H1 (cell line): Measurements from ENCODE around the gene HLA-F. TPM values are rescaled to one million over a fixed set of nuclear protein-coding genes. Genes with fewer than 3 reads are reported as not detected.

Experiments used
- ASH2L ChIP-seq: fragments of 200-600, 300-600 bp; sonication (generic); IDR thresholded peaks from one replicate; pipeline ENCODE4 v1.7.1; 2017; ENCODE audit warnings: low read length
- CHD2 ChIP-seq: IDR thresholded peaks from 2 replicates; pipeline ENCODE4 v1.6.1; 2012; ENCODE audit warnings: low read length, improper control_type of control experiment
- CTBP2 ChIP-seq: IDR thresholded peaks from 2 replicates; pipeline ENCODE4 v1.7.0; 2011; ENCODE audit warnings: borderline replicate concordance, mild to moderate bottlenecking, moderate library complexity, mixed read lengths, low read length; ENCODE audit not compliant: insufficient read depth, insufficient read length
- E2F6 ChIP-seq: IDR thresholded peaks from 2 replicates; pipeline ENCODE4 v1.6.1; 2012; ENCODE audit warnings: inconsistent platforms
- JUND ChIP-seq: IDR thresholded peaks from 2 replicates; pipeline ENCODE4 v1.6.1; 2011; ENCODE audit warnings: mild to moderate bottlenecking, improper control_type of control experiment, low read length
- KDM4A ChIP-seq: IDR thresholded peaks from one replicate; pipeline ENCODE4 v1.7.1; 2012; ENCODE audit warnings: low read depth, mild to moderate bottlenecking, moderate library complexity, low read length, inconsistent platforms; ENCODE audit not compliant: severe bottlenecking
- MAX ChIP-seq: IDR thresholded peaks from 2 replicates; pipeline ENCODE4 v1.6.1; 2012; ENCODE audit warnings: inconsistent platforms
- POLR2A ChIP-seq, 2 experiments: IDR thresholded peaks; 1 replicate in 1 of 2; 2 replicates in 1 of 2; pipeline ENCODE4 v1.6.1; 2011; ENCODE audit warnings: low read depth in 2 of 2, low read length in 2 of 2, mild to moderate bottlenecking in 2 of 2; ENCODE audit errors: control extremely low read depth in 1 of 2
- POU5F1 ChIP-seq: IDR thresholded peaks from 2 replicates; pipeline ENCODE4 v1.6.1; 2011; ENCODE audit warnings: low read depth, mild to moderate bottlenecking, low read length, moderate library complexity
- RBBP5 ChIP-seq: IDR thresholded peaks from 2 replicates; pipeline ENCODE4 v1.7.1; 2012; ENCODE audit warnings: low read depth, mild to moderate bottlenecking, inconsistent platforms, low read length, moderate library complexity, borderline replicate concordance
- RXRA ChIP-seq: IDR thresholded peaks from 2 replicates; pipeline ENCODE4 v1.6.1; 2011; ENCODE audit warnings: low read depth, mild to moderate bottlenecking, low read length, moderate library complexity; ENCODE audit not compliant: insufficient read depth
- SIN3A ChIP-seq, 2 experiments: IDR thresholded peaks in 1 of 2; conservative IDR thresholded peaks in 1 of 2; 2 replicates each; pipeline ENCODE4 v1.6.1; 2011 to 2012; ENCODE audit warnings: low read length in 2 of 2, improper control_type of control experiment in 1 of 2, low read depth in 1 of 2, mild to moderate bottlenecking in 1 of 2
- SP2 ChIP-seq: IDR thresholded peaks from 2 replicates; pipeline ENCODE4 v1.6.1; 2012; ENCODE audit warnings: mild to moderate bottlenecking, low read length, inconsistent platforms
- SUZ12 ChIP-seq: fragments of 200-600 bp; sonication (generic); IDR thresholded peaks from 2 replicates; pipeline ENCODE4 v1.6.1; 2012; ENCODE audit warnings: mild to moderate bottlenecking, inconsistent platforms, low read length, moderate library complexity, mixed read lengths
- TAF1 ChIP-seq: IDR thresholded peaks from 2 replicates; pipeline ENCODE4 v1.6.1; 2011; ENCODE audit warnings: mild to moderate bottlenecking, low read depth, low read length
- TBP ChIP-seq: IDR thresholded peaks from 2 replicates; pipeline ENCODE4 v1.6.1; 2011; ENCODE audit warnings: low read depth, low read length, improper control_type of control experiment
- TCF12 ChIP-seq: IDR thresholded peaks from 2 replicates; pipeline ENCODE4 v1.6.1; 2011; ENCODE audit warnings: low read depth, mild to moderate bottlenecking, low read length
- USF2 ChIP-seq: IDR thresholded peaks from 2 replicates; pipeline ENCODE4 v1.6.1; 2011; ENCODE audit warnings: low read length, improper control_type of control experiment
- YY1 ChIP-seq: IDR thresholded peaks from 2 replicates; pipeline ENCODE4 v1.6.1; 2011; ENCODE audit warnings: low read depth, mild to moderate bottlenecking, low read length
- ZNF274 ChIP-seq: IDR thresholded peaks from 2 replicates; pipeline ENCODE4 v1.7.0; 2012; ENCODE audit warnings: low read length, borderline replicate concordance; ENCODE audit errors: extremely low read depth
- polyA plus RNA-seq, 7 experiments: library from polyadenylated mRNA; depleted of rRNA in 3 of 7; stranded (reverse) in 5 of 7; unstranded in 2 of 7; fragments of >200 nt in 5 of 7; fragments of 200-250 nt in 2 of 7; gene quantifications; 1 replicate in 5 of 7; 2 replicates in 1 of 7; 4 replicates in 1 of 7; pipeline versions ENCODE4 v1.2.1 to v1.2.3, GENCODE V29; 2011 to 2013; ENCODE audit warnings: missing spikeins in 2 of 7, mixed read lengths in 2 of 7
- total RNA-seq: library from RNA; stranded (reverse); fragmentation: NEBNext Ultra II Directional; extraction: Animal tissue kit (Norgen Biotek cat#: 25700); gene quantifications from 2 replicates; pipeline ENCODE4 v1.2.1, GENCODE V29; 2021

Gene HLA-F
- total and polyA plus RNA-seq, 2 of the 8 experiments (the other 6 are each of a cell fraction or from before 2014, with no cell fraction given), result 9.6 to 11.7 TPM

- peak; percentile 4; the same call in 1 of the 2 replicates for TF ChIP-seq MAX
- TF ChIP-seq RXRA, result no peak
- TF ChIP-seq POLR2A (IDR thresholded peaks at IDR 0.05; ENCODE audit: control extremely low read depth in 1 of 2, low read depth in 2 of 2, low read length in 2 of 2), result no peak
- TF ChIP-seq ASH2L, result peak; percentile 70
- no peak for TF ChIP-seq JUND
- peak; percentile 54 for TF ChIP-seq CTBP2
- TF ChIP-seq TBP, result no peak
- peak; percentile 63 for TF ChIP-seq KDM4A
- TF ChIP-seq SIN3A (conservative IDR thresholded peaks at IDR 0.05 in 1 of 2, IDR thresholded peaks at IDR 0.05 in 1 of 2; ENCODE audit: low read depth in 1 of 2, low read length in 2 of 2), result 0 out of 4 replicates have a peak, but pooled peaks of 1 of the 2 experiments have one; percentile 13
- TF ChIP-seq USF2, result peak; percentile 33; the same call in 1 of the 2 replicates
- TF ChIP-seq YY1, result no peak
- TF ChIP-seq RBBP5, result peak; percentile 68; the same call in 1 of the 2 replicates
- TF ChIP-seq TCF12, result no peak
- peak; percentile 18; the same call in 1 of the 2 replicates for TF ChIP-seq SP2
- no peak for TF ChIP-seq POU5F1
- TF ChIP-seq SUZ12, result 0 out of 2 replicates have a peak, but pooled peaks have one; percentile 45
- TF ChIP-seq TAF1, result peak; percentile 37; the same call in 1 of the 2 replicates
- TF ChIP-seq E2F6, result peak; percentile 38; the same call in 1 of the 2 replicates
- peak; percentile 22; the same call in 1 of the 2 replicates for TF ChIP-seq CHD2
- TF ChIP-seq ZNF274, result no peak
Observed at GRCh38 chr6:29748391-29749307, 25.4 kb downstream of the HLA-F start (continued).
